Stimulated activated CD8-positive, alpha-beta memory T cell treated with anti-CD3 and anti-CD28 coated beads, Interleukin-12 subunit alpha, Interleukin-12 subunit beta, amount 100 ng/mL, for 24 hours (primary cell): ENCODE results near the gene PTCSC3.

Source experiments
- DNase-seq: peaks from one replicate; pipeline ENCODE4 v3.0.0-alpha.2; 2020; ENCODE audit errors: extremely low read depth

The PTCSC3 gene

DNA sequence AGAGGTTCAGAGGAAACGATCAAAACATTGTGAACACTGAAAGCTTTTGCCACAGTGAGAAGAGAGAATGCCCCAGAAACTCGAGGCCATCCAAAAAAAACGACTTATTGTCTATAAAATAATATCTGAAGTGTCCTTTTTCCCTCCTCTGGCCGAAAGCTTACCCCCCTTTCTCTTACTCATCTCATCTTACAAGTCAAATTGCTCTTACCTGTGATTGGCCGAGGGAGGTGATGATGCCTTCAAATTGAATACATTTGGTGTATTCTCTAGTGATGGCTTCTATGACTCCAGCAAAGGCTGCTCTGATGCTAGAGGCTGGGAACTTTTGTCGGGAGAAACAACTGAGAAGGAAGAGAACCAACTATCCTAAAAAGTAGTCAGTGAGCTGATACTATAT lies 90.7 kb downstream of the PTCSC3 start:
- no peak for DNase-seq
